IMR-90 (cell line): ENCODE results near the gene NEUROG1. TPM values are rescaled to one million over a fixed set of nuclear protein-coding genes. Genes with fewer than 3 reads are reported as not detected.
"Not testable (repeated sequence)": the region's sequence is repeated elsewhere in the genome, so short reads cannot be mapped to it uniquely, and the experiment has no call there.

Experiments
- ATAC-seq: fragments of 200-7000 bp; cut with Tn5 transposase; 2 replicates; pipeline ENCODE4 v1.9.1; 2020; ENCODE audit warnings: low read depth, mild to moderate bottlenecking, moderate library complexity
- BruUV-seq: library from RNA; stranded (reverse); fragments of 400-500 nt; replicated peaks from 2 replicates; lab custom pipeline; 2021; lab: Mats Ljungman, UMichigan
- CTCF ChIA-PET: fragments of 300-600 bp; formaldehyde crosslinking; extraction: SDS; loops from one replicate; lab custom pipeline; 2021; ENCODE audit warnings: antibody characterized with exemption; lab: Yijun Ruan, JAX
- POLR2A ChIA-PET: fragments of 300-600 bp; sonication (Branson Sonifier 250); formaldehyde crosslinking; loops from one replicate; lab custom pipeline; 2022; ENCODE audit warnings: antibody characterized with exemption; ENCODE audit not compliant: unreplicated experiment; lab: Charles Lee
- DNase-seq: peaks from one replicate; pipeline ENCODE4 v3.0.0; 2013
- H2AFZ ChIP-seq: replicated peaks from 2 replicates; pipeline ENCODE3; 2013; ENCODE audit warnings: low read length, mild to moderate bottlenecking; ENCODE audit not compliant: poor library complexity
- H2AK5ac ChIP-seq: 2 replicates; pipeline ENCODE4 v1.6.1; 2013; ENCODE audit warnings: low read depth, low read length, inconsistent platforms
- H2AK9ac ChIP-seq: replicated peaks from 2 replicates; pipeline ENCODE3; 2013; ENCODE audit warnings: mild to moderate bottlenecking, low read depth, low read length, moderate library complexity; ENCODE audit not compliant: poor library complexity
- H2BK120ac ChIP-seq: 2 replicates; pipeline ENCODE4 v1.6.1; 2013; ENCODE audit warnings: low read depth, low read length, inconsistent platforms
- H2BK15ac ChIP-seq: 3 replicates; pipeline ENCODE4 v1.6.1; 2013; ENCODE audit warnings: low read depth, low read length, inconsistent platforms
- H2BK20ac ChIP-seq: 2 replicates; pipeline ENCODE4 v1.6.1; 2013; ENCODE audit warnings: low read depth, mild to moderate bottlenecking, inconsistent platforms, low read length, moderate library complexity
- H2BK5ac ChIP-seq: 2 replicates; pipeline ENCODE4 v1.6.1; 2013; ENCODE audit warnings: mild to moderate bottlenecking, low read depth, low read length, inconsistent platforms; ENCODE audit not compliant: poor library complexity, severe bottlenecking
- H3K14ac ChIP-seq: replicated peaks from 2 replicates; pipeline ENCODE4 v1.6.1; 2013; ENCODE audit warnings: low read depth, low read length, inconsistent platforms
- H3K18ac ChIP-seq: 2 replicates; pipeline ENCODE4 v1.6.1; 2013; ENCODE audit warnings: low read depth, low read length, control low read depth
- H3K23ac ChIP-seq: 2 replicates; pipeline ENCODE4 v1.6.1; 2013; ENCODE audit warnings: low read depth, low read length, inconsistent platforms
- H3K27ac ChIP-seq: 2 replicates; pipeline ENCODE4 v1.5.1; 2013; ENCODE audit warnings: mild to moderate bottlenecking, control low read depth, low read length; ENCODE audit not compliant: insufficient read depth
- H3K27me3 ChIP-seq: 2 replicates; pipeline ENCODE4 v1.6.1; 2013; ENCODE audit warnings: low read length; ENCODE audit not compliant: control insufficient read depth, insufficient read depth
- H3K36me3 ChIP-seq: 2 replicates; pipeline ENCODE4 v1.6.1; 2013; ENCODE audit warnings: low read length, mixed read lengths; ENCODE audit not compliant: control insufficient read depth, insufficient read depth
- H3K4ac ChIP-seq: 2 replicates; pipeline ENCODE4 v1.6.1; 2013; ENCODE audit warnings: low read depth, low read length, inconsistent platforms
- H3K4me1 ChIP-seq: 2 replicates; pipeline ENCODE4 v1.6.1; 2013; ENCODE audit warnings: low read length, mixed read lengths; ENCODE audit not compliant: control insufficient read depth, insufficient read depth
- H3K4me2 ChIP-seq: 2 replicates; pipeline ENCODE4 v1.6.1; 2013; ENCODE audit warnings: low read depth, mild to moderate bottlenecking, control low read depth, low read length, moderate library complexity
- H3K4me3 ChIP-seq: 2 replicates; pipeline ENCODE4 v1.5.1; 2013; ENCODE audit warnings: low read depth, mild to moderate bottlenecking, control low read depth, low read length, moderate library complexity; ENCODE audit not compliant: insufficient read depth
- H3K56ac ChIP-seq: 2 replicates; pipeline ENCODE4 v1.6.1; 2013; ENCODE audit warnings: low read length, inconsistent platforms; ENCODE audit not compliant: insufficient read depth; ENCODE audit errors: extremely low read depth
- H3K79me1 ChIP-seq, 2 experiments: 2 replicates each; pipeline ENCODE4 v1.6.1; 2013; ENCODE audit warnings: low read length in 2 of 2, inconsistent platforms in 1 of 2, low read depth in 1 of 2
- H3K9ac ChIP-seq: 2 replicates; pipeline ENCODE4 v1.6.1; 2013; ENCODE audit warnings: low read depth, low read length, control low read depth
- H3K9me1 ChIP-seq: 2 replicates; pipeline ENCODE4 v1.6.1; 2013; ENCODE audit warnings: low read length, inconsistent platforms; ENCODE audit not compliant: insufficient read depth
- H3K9me3 ChIP-seq: 2 replicates; pipeline ENCODE4 v1.6.1; 2013; ENCODE audit warnings: low read length; ENCODE audit not compliant: control insufficient read depth, insufficient read depth
- H4K20me1 ChIP-seq: 2 replicates; pipeline ENCODE4 v1.6.1; 2013; ENCODE audit warnings: low read length, inconsistent platforms; ENCODE audit not compliant: insufficient read depth
- H4K5ac ChIP-seq: 2 replicates; pipeline ENCODE4 v1.6.1; 2013; ENCODE audit warnings: mild to moderate bottlenecking, low read depth, low read length, control low read depth
- H4K8ac ChIP-seq, 2 experiments: 2 replicates each; pipeline ENCODE4 v1.6.1; 2013; ENCODE audit warnings: low read depth in 2 of 2, low read length in 2 of 2, control low read depth in 1 of 2, inconsistent platforms in 1 of 2
- H4K91ac ChIP-seq: 2 replicates; pipeline ENCODE4 v1.6.1; 2013; ENCODE audit warnings: low read depth, low read length, inconsistent platforms; ENCODE audit not compliant: insufficient read depth
- BHLHE40 ChIP-seq: fragments of 150-350 bp; IDR thresholded peaks from 2 replicates; pipeline ENCODE4 v1.6.1; 2016; ENCODE audit warnings: mild to moderate bottlenecking, low read depth, low read length
- CEBPB ChIP-seq: IDR thresholded peaks from 2 replicates; pipeline ENCODE4 v1.6.1; 2012; ENCODE audit warnings: low read depth, low read length, improper control_type of control experiment
- MXI1 ChIP-seq: IDR thresholded peaks from 2 replicates; pipeline ENCODE4 v1.6.1; 2012; ENCODE audit warnings: low read depth, mild to moderate bottlenecking, low read length, moderate library complexity, borderline replicate concordance
- NFE2L2 ChIP-seq: fragments of 150-350 bp; IDR thresholded peaks from 2 replicates; pipeline ENCODE4 v1.6.1; 2016; ENCODE audit warnings: low read depth, mild to moderate bottlenecking, low read length
- WGBS, 2 experiments: methylation state at CpG; one replicate each; pipeline versions ENCODE4 v1.1.5 to v1.1.7; 2013; ENCODE audit warnings: missing lambda C conversion rate in 2 of 2; ENCODE audit not compliant: insufficient read length in 1 of 2; ENCODE audit errors: extremely low coverage in 2 of 2; 5-methylcytosine and 5-hydroxymethylcytosine counted together
- dilution Hi-C: fragments of 300-500 bp; cut with HindIII; formaldehyde crosslinking; loops from one replicate; pipeline ENCODE4 v1.14.3; 2018; ENCODE audit warnings: low sequenced_read_pairs; ENCODE audit not compliant: unreplicated experiment
- in situ Hi-C: fragments of 300-500 bp; cut with MboI; formaldehyde crosslinking; loops from 3 replicates; pipeline ENCODE4 v1.14.3; 2019; ENCODE audit warnings: low sequenced_read_pairs, inconsistent platforms, mixed read lengths
- intact Hi-C: fragments of 100-400 bp; cut with micrococcal nuclease; formaldehyde crosslinking; loops from 2 replicates; pipeline ENCODE4 v1.10.0; 2022
- polyA plus RNA-seq, 3 experiments: library from polyadenylated mRNA; depleted of rRNA; stranded (reverse); fragments of >200 nt; gene quantifications; 2 replicates each; pipeline ENCODE4 v1.2.3, GENCODE V29; 2012; ENCODE audit warnings: low replicate concordance in 1 of 3
- total RNA-seq: library from RNA; depleted of rRNA; stranded (reverse); fragments of >200 nt; gene quantifications from 2 replicates; pipeline ENCODE4 v1.2.3, GENCODE V29; 2012
- TF ChIP-seq, protein P1 (sequence below): fragments of 150-350 bp; IDR thresholded peaks from 2 replicates; pipeline ENCODE4 v1.6.1; 2016; ENCODE audit warnings: low read depth, mild to moderate bottlenecking, low read length, moderate library complexity, borderline replicate concordance
- TF ChIP-seq, protein P2 (sequence below): fragments of 150-350 bp; IDR thresholded peaks from 2 replicates; pipeline ENCODE4 v1.6.1; 2017; ENCODE audit warnings: mild to moderate bottlenecking, antibody characterized with exemption, low read length, low read depth

The NEUROG1 gene
- total and polyA plus RNA-seq, 2 of the 4 experiments (the other 2 are of a cell fraction): not detected

DNA sequence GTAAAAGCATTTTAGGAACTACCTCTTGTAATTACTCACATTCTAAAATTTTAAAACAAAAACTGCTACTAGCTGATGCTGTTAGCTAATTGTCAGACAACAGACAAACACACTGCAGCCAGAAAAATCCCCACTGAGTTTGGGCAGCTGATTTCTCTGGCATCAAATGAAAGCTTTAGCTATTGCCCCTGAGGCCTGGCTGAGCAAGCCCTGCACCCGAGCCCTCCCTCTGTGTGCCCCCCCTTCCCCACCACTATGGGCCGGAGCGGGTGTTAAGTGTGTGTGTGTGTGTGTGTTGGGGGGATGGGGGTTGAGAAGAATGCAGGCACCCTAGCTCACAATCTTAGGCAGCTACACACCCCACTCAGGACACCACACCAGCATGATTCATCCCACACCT lies 2.4 kb downstream of the NEUROG1 start:
- H3K9ac ChIP-seq: no peak overlapping the region
- H3K18ac ChIP-seq: no peak overlapping the region
- H2BK15ac ChIP-seq: no peak overlapping the region
- H3K56ac ChIP-seq: no peak overlapping the region
- no peaks in the 10 kb centered on the region for H3K9me1 ChIP-seq
- H3K4me2 ChIP-seq: no peak overlapping the region
- H3K4ac ChIP-seq: no peak overlapping the region
- no peak overlapping the region for H3K4me3 ChIP-seq
- POLR2A ChIA-PET: no interaction called here
- no peak for TF ChIP-seq NFE2L2
- TF ChIP-seq, protein P1, sequence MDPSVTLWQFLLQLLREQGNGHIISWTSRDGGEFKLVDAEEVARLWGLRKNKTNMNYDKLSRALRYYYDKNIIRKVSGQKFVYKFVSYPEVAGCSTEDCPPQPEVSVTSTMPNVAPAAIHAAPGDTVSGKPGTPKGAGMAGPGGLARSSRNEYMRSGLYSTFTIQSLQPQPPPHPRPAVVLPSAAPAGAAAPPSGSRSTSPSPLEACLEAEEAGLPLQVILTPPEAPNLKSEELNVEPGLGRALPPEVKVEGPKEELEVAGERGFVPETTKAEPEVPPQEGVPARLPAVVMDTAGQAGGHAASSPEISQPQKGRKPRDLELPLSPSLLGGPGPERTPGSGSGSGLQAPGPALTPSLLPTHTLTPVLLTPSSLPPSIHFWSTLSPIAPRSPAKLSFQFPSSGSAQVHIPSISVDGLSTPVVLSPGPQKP: no peak
- TF ChIP-seq BHLHE40: no peak
- TF ChIP-seq, protein P2, sequence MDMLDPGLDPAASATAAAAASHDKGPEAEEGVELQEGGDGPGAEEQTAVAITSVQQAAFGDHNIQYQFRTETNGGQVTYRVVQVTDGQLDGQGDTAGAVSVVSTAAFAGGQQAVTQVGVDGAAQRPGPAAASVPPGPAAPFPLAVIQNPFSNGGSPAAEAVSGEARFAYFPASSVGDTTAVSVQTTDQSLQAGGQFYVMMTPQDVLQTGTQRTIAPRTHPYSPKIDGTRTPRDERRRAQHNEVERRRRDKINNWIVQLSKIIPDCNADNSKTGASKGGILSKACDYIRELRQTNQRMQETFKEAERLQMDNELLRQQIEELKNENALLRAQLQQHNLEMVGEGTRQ: no peak
- no peak for TF ChIP-seq MXI1
- TF ChIP-seq CEBPB: no peak
- peaks cover 5% of the 10 kb centered on the region for H3K9me3 ChIP-seq
- intact Hi-C loops (no loop called here), dilution Hi-C loops (no loop called here), in situ Hi-C loops (no loop called here)
- no peak overlapping the region for H2AK9ac ChIP-seq
- H2AK5ac ChIP-seq: no peak overlapping the region
- CTCF ChIA-PET: interaction anchor here (0.7 kb wide), 1 partner anchor 18 kb away, joined by 3 read pairs; no protein-coding TSS in a partner anchor
- WGBS, 2 experiments: no CpG with 5 or more reads among the region's 3 CpGs
- no peak overlapping the region for H3K27ac ChIP-seq
- H3K79me1 ChIP-seq: no peaks in the 10 kb centered on the region
- H2AFZ ChIP-seq: no peak overlapping the region
- no peaks in the 10 kb centered on the region for H4K20me1 ChIP-seq
- no TSS peak for BruUV-seq
- H4K5ac ChIP-seq: no peak overlapping the region
- DNase-seq (no peak), ATAC-seq (no peak)
- no peak overlapping the region for H2BK20ac ChIP-seq
- no peak overlapping the region for H4K91ac ChIP-seq
- H3K36me3 ChIP-seq: no peaks in the 10 kb centered on the region
- H4K8ac ChIP-seq: no peak overlapping the region
- H2BK5ac ChIP-seq: no peak overlapping the region
- H3K27me3 ChIP-seq: peaks cover 79% of the 10 kb centered on the region
- H3K14ac ChIP-seq: no peak overlapping the region
- H3K23ac ChIP-seq: no peak overlapping the region
- H2BK120ac ChIP-seq: no peak overlapping the region
- no peaks in the 10 kb centered on the region for H3K4me1 ChIP-seq

DNA sequence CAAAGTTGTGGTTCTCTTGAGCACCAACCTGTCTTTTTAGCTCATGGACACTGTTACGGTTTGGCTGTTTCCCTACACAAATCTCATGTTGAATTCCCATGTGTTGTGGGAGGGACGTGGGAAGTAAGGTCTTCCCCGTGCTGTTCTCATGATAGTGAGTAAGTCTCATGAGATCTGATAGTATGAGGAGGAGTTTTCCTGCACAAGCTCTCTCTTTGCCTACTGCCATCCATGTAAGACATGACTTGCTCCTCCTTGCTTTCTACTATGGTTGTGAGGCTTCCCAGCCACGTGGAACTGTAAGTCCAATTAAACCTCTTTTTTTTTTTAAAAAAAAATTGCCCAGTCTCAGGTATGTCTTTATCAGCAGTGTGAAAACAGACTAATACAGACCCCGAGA lies 6.2 kb downstream of the NEUROG1 start:
- H3K36me3 ChIP-seq, H3K4me1 ChIP-seq, H2AFZ ChIP-seq, dilution Hi-C loops, H2BK5ac ChIP-seq, H2AK5ac ChIP-seq, H4K8ac ChIP-seq, H3K27ac ChIP-seq, H2AK9ac ChIP-seq, ATAC-seq, H3K4ac ChIP-seq, H3K4me2 ChIP-seq, H2BK15ac ChIP-seq, H3K23ac ChIP-seq, H2BK20ac ChIP-seq, H3K9ac ChIP-seq, intact Hi-C loops, CTCF ChIA-PET, DNase-seq, POLR2A ChIA-PET, H3K9me1 ChIP-seq, BruUV-seq, H3K18ac ChIP-seq, H3K9me3 ChIP-seq, H2BK120ac ChIP-seq, H4K20me1 ChIP-seq, in situ Hi-C loops, H4K91ac ChIP-seq, H3K79me1 ChIP-seq, H3K14ac ChIP-seq, H4K5ac ChIP-seq, H3K56ac ChIP-seq, H3K4me3 ChIP-seq: not testable (repeated sequence)
- H3K27me3 ChIP-seq: peaks cover 56% of the 10 kb centered on the region
- no CpG with 5 or more reads among the region's 5 CpGs for whole genome bisulfite sequencing, 2 experiments
